ENCODE data around the gene NOMO2.
"Not testable (repeated sequence)": the region's sequence is repeated elsewhere in the genome, so short reads cannot be mapped to it uniquely, and the experiment has no call there.

- TF ChIP-seq CTCF (IDR thresholded peaks at IDR 0.05; ENCODE audit: low read depth, low read length); EZH2phosphoT487 (IDR thresholded peaks at IDR 0.05; ENCODE audit: low read depth): not testable (repeated sequence)
Measured at GRCh38 chr16:18579261-18579660, 17.4 kb upstream of the NOMO2 start.

Data from OCI-LY3 (cell line).